Fibroblast of villous mesenchyme (primary cell): ENCODE measurements around the gene MNT. TPM values are rescaled to one million over a fixed set of nuclear protein-coding genes. Genes with fewer than 3 reads are reported as not detected.

Experiments
- DNase-seq: peaks from one replicate; pipeline ENCODE4 v3.0.0-alpha.2; 2010; ENCODE audit warnings: low read depth
- H3K4me3 ChIP-seq: 2 replicates; pipeline ENCODE4 v1.5.1; 2011; ENCODE audit warnings: low read depth, mild to moderate bottlenecking, low read length
- total RNA-seq: library from RNA; depleted of rRNA; stranded (reverse); fragments of >200 nt; gene quantifications from 2 replicates; pipeline ENCODE4 v1.2.3, GENCODE V29; 2012
- TF ChIP-seq, protein P1 (sequence below): IDR thresholded peaks from 2 replicates; pipeline ENCODE4 v1.5.1; 2012; ENCODE audit warnings: low read depth, mild to moderate bottlenecking, low read length; ENCODE audit not compliant: insufficient read depth

Gene MNT
- total RNA-seq, 1 donor = 7.8 TPM

DNA sequence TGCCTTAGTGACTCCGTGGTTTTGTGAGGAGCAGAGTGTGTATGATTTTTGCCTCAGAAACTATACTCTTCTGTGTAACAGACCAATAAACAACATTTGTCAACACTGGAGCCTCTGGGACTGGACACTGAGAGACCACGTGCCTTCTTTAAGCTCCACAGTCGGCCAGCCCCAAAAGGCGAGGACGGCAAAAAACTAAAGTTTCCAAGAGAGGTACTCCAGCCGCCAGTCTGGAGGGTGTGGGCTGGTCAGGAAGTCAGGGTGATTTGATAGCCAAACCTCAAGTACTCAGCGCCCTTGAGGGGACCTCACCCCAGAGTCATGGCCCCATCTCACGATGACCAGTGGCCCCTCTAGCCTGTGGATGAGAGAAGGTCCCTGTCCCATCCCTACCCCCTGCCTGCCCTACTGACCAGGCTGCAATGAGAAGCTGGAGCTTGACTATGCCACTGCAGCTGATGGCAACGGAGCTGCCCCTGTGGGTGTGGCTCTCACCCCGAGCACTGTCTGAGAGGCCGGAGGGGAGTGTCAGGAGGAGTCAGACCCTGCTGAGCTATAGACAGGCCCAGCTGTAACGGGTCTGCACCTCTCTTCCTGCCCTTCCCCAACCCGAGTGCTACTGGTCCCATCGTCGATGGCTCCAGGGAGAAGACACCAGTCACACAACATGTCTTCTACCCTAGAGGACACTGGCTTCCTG lies 19.8 kb downstream of the MNT start:
- H3K4me3 ChIP-seq = no peak overlapping the region
- no peak for DNase-seq
- TF ChIP-seq, protein P1, sequence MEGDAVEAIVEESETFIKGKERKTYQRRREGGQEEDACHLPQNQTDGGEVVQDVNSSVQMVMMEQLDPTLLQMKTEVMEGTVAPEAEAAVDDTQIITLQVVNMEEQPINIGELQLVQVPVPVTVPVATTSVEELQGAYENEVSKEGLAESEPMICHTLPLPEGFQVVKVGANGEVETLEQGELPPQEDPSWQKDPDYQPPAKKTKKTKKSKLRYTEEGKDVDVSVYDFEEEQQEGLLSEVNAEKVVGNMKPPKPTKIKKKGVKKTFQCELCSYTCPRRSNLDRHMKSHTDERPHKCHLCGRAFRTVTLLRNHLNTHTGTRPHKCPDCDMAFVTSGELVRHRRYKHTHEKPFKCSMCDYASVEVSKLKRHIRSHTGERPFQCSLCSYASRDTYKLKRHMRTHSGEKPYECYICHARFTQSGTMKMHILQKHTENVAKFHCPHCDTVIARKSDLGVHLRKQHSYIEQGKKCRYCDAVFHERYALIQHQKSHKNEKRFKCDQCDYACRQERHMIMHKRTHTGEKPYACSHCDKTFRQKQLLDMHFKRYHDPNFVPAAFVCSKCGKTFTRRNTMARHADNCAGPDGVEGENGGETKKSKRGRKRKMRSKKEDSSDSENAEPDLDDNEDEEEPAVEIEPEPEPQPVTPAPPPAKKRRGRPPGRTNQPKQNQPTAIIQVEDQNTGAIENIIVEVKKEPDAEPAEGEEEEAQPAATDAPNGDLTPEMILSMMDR = no peak

DNA sequence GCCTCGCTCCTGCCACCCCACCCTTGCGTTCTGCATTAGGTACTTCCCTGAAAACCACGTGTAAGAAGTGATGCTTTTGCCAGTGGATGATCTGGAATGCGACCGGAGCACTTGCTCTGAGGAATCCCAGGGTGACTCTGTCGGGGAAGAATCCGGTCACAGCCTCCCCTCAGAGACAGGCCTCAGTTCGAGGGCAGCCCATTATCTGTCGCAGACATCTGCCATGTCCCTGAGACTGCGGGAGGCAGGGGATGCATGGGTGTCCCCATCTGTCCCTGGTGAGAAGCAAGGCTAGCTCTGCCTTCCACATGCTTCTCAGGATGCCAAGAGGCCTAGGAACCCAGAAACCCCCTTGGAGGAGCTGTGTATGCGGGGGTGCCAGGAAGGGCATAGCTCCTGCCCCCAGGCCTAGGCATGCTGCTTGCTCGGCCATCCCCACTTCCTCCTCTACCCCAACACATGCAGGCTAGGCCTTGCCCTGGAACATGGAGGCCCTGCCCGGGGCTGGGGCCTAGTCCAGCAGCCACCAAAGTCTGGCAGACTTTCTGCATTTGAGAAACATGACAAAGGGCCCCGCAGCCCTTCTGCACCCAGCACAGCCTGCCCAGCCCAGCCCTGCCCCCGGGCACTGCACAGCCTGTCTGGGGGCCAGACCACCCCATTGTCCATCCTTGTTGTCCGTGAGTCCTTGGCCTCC lies 20.5 kb downstream of the MNT start:
- DNase-seq = no peak
- H3K4me3 ChIP-seq = no peak overlapping the region
- TF ChIP-seq, protein P1 = no peak

DNA sequence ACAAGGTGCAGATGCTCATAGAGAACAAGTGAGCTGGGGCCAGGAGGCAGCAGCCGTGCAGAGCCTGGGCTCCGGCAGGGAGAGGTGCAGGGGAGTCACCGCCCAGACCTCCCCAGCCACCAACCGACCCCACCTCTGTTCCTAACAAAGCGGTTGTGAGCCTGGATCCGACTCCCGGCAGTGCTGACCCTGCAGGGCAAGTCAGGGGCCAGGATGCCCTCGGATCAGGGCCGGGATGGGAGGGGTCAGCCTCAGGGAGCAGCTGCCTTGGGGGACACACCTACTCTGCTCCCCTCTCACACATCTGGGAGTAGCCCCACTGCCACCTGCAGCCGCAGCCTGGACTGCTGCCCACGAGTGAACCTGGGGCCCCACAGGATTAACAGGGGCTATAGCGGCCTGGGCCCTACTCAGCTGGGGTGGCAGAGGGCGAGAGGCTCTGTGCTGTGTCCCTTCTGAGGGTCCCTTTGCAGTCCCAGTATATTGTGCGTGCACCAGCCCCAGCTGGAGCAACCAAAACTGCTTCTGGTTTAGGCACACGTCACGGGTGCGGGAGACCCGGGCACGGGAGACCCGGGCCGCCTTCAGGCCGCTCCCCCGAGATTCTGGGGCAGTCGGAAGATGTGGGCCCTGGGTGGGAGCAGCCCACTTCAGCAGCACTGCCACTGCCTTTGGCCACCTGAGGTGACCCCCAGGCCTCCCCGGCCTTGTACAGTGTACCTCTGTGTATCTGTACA lies 21.2 kb downstream of the MNT start:
- TF ChIP-seq, protein P1 = no peak
- no peak for DNase-seq
- no peak overlapping the region for H3K4me3 ChIP-seq

DNA sequence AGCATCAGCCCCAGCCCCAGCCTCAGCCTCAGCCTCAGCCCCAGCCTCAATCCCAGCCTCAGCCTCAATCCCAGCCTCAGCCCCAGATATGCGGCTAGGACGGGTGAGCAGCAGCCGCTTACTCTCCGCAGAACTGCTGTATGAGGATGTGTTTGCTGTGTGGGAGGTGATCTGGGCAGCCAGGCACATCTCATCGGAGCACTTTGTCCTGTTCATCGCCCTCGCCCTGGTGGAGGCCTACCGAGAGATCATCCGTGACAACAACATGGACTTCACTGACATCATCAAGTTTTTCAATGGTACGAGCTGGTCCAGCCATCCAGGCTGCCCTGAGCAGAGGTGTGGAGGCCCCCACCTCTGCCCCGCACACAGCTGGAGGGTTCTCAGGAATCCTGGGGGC lies 22.0 kb downstream of the MNT start:
- no peak overlapping the region for H3K4me3 ChIP-seq
- DNase-seq = no peak
- TF ChIP-seq, protein P1 = no peak

DNA sequence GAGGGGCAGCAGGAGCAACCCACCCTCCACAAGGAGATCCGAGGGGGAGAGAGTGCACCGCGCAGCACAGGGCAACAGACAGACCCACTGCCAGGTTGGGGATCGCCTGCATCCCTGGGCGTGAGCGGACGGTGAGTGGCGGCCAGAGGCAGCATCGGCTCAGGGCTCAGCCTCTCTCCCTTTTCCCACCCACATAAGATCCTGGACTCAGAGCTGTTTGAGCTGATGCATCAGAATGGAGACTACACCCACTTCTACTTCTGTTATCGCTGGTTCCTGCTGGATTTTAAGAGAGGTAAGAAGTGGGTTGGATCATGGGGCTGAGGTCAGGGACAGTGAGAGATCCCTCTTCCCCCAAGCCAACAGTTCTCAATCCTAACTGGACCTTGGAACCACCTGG lies 23.2 kb downstream of the MNT start:
- H3K4me3 ChIP-seq = no peak overlapping the region
- DNase-seq = no peak
- TF ChIP-seq, protein P1 = no peak

DNA sequence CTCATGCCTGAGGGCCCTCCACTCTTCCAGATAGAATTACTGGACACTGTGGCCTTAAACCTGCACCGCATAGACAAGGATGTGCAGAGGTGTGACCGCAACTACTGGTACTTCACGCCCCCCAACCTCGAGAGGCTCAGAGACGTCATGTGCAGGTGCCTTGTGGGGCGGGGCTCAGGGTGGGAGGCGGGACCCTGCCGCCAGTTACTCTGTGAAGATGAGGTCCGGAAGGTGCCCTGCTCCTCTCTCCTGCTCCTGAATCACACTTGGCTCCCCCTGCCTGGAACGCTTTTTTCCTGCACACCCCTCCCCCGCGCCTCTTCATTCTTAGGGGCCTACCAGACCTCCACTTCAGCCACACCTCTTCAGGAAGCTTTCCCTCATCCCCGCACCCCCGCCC lies 24.8 kb downstream of the MNT start:
- DNase-seq = no peak
- TF ChIP-seq, protein P1 = no peak
- no peak overlapping the region for H3K4me3 ChIP-seq
